T-helper 2 cell treated with Interferon-gamma antibody and Interleukin-4, amounts not matched to agents 5 μg/mL and 100 μg/mL, for 36 hours (primary cell): ENCODE data around the gene ASXL1.
"Not testable (repeated sequence)": the region's sequence is repeated elsewhere in the genome, so short reads cannot be mapped to it uniquely, and the experiment has no call there.

Source experiments
- DNase-seq: peaks from one replicate; pipeline ENCODE4 v3.0.0; 2021; ENCODE audit warnings: low spot score
- H3K27ac Mint-ChIP-seq: one replicate; pipeline ENCODE4 v1.8.0; 2021; ENCODE audit warnings: mild to moderate bottlenecking, mixed read lengths
- H3K27me3 Mint-ChIP-seq: one replicate; pipeline ENCODE4 v1.8.0; 2021; ENCODE audit warnings: low read depth, mixed read lengths
- H3K36me3 Mint-ChIP-seq: one replicate; pipeline ENCODE4 v1.8.0; 2021; ENCODE audit warnings: low read depth, mixed read lengths
- H3K4me1 Mint-ChIP-seq: one replicate; pipeline ENCODE4 v1.8.0; 2021; ENCODE audit warnings: low read depth, mixed read lengths
- H3K4me3 Mint-ChIP-seq: one replicate; pipeline ENCODE4 v1.8.0; 2022; ENCODE audit warnings: mild to moderate bottlenecking, moderate library complexity, mixed read lengths
- H3K9me3 Mint-ChIP-seq: one replicate; pipeline ENCODE4 v1.8.0; 2021; ENCODE audit warnings: mixed read lengths

The ASXL1 gene

GRCh38 chr20:32357869-32358631 is at the start of gene ASXL1:
Gene ASXL1, plus strand, starts transcription at chr20:32358331. Its CDS starts 445 bp downstream, at chr20:32358776.
- Mint-ChIP-seq H3K4me3 (peak within 1 kb of the TSS; percentile 98), H3K36me3 (peaks cover 22% of the 10 kb centered on the region), H3K27ac (peak within 1 kb of the TSS; percentile 99), H3K27me3 (no peaks in the 10 kb centered on the region), H3K4me1 (peaks cover 54% of the 10 kb centered on the region), H3K9me3 (no peaks in the 10 kb centered on the region)
- peak; percentile 96 for DNase-seq

- Mint-ChIP-seq H3K27me3 (no peaks in the 10 kb centered on the region), H3K27ac (no peak overlapping the region), H3K4me3 (no peak overlapping the region), H3K36me3 (peaks cover 52% of the 10 kb centered on the region), H3K9me3 (no peaks in the 10 kb centered on the region), H3K4me1 (peaks cover 7% of the 10 kb centered on the region)
- no peak for DNase-seq
These were observed 45.3 kb upstream of the ASXL1 start for GRCh38 chr20:32312718-32313424.

- Mint-ChIP-seq H3K4me3 (no peak overlapping the region), H3K27me3 (no peaks in the 10 kb centered on the region), H3K9me3 (no peaks in the 10 kb centered on the region), H3K27ac (no peak overlapping the region), H3K36me3 (peaks cover 55% of the 10 kb centered on the region), H3K4me1 (peaks cover 7% of the 10 kb centered on the region)
- DNase-seq = no peak
These were observed 43.4 kb upstream of the ASXL1 start for GRCh38 chr20:32314768-32315167.

GRCh38 chr20:32315399-32315798 is 42.7 kb upstream of the ASXL1 start:
- Mint-ChIP-seq H3K9me3 (no peaks in the 10 kb centered on the region), H3K27me3 (no peaks in the 10 kb centered on the region), H3K36me3 (peaks cover 50% of the 10 kb centered on the region), H3K4me1 (peaks cover 7% of the 10 kb centered on the region), H3K4me3 (no peak overlapping the region), H3K27ac (no peak overlapping the region)
- DNase-seq = no peak

GRCh38 chr20:32315891-32316290 is 42.2 kb upstream of the ASXL1 start:
- H3K9me3 Mint-ChIP-seq = no peaks in the 10 kb centered on the region
- H3K4me1 Mint-ChIP-seq = peaks cover 9% of the 10 kb centered on the region
- no peak overlapping the region for H3K4me3 Mint-ChIP-seq
- H3K27ac Mint-ChIP-seq = no peak overlapping the region
- no peak for DNase-seq
- H3K36me3 Mint-ChIP-seq = peaks cover 49% of the 10 kb centered on the region
- no peaks in the 10 kb centered on the region for H3K27me3 Mint-ChIP-seq

- no peak overlapping the region for H3K27ac Mint-ChIP-seq
- no peak for DNase-seq
- no peaks in the 10 kb centered on the region for H3K9me3 Mint-ChIP-seq
- H3K36me3 Mint-ChIP-seq = peaks cover 51% of the 10 kb centered on the region
- H3K4me1 Mint-ChIP-seq = peaks cover 9% of the 10 kb centered on the region
- no peaks in the 10 kb centered on the region for H3K27me3 Mint-ChIP-seq
- H3K4me3 Mint-ChIP-seq = no peak overlapping the region
These were observed 41.5 kb upstream of the ASXL1 start for GRCh38 chr20:32316667-32317066.

- no peaks in the 10 kb centered on the region for H3K9me3 Mint-ChIP-seq
- peaks cover 2% of the 10 kb centered on the region for H3K4me1 Mint-ChIP-seq
- DNase-seq = no peak
- H3K36me3 Mint-ChIP-seq = peaks cover 43% of the 10 kb centered on the region
- H3K27me3 Mint-ChIP-seq = no peaks in the 10 kb centered on the region
- no peak overlapping the region for H3K27ac Mint-ChIP-seq
- H3K4me3 Mint-ChIP-seq = no peak overlapping the region
These were observed 39.0 kb upstream of the ASXL1 start for GRCh38 chr20:32319100-32319499.

- Mint-ChIP-seq H3K27me3 (no peaks in the 10 kb centered on the region), H3K4me1 (peaks cover 2% of the 10 kb centered on the region), H3K27ac (no peak overlapping the region), H3K9me3 (no peaks in the 10 kb centered on the region), H3K4me3 (no peak overlapping the region), H3K36me3 (peaks cover 36% of the 10 kb centered on the region)
- DNase-seq = no peak
These were observed 37.8 kb upstream of the ASXL1 start for GRCh38 chr20:32320305-32320704.

- Mint-ChIP-seq H3K36me3 (peaks cover 28% of the 10 kb centered on the region), H3K4me3 (no peak overlapping the region)
These were observed 36.7 kb upstream of the ASXL1 start for GRCh38 chr20:32321390-32321789.

GRCh38 chr20:32322260-32322659 is 35.9 kb upstream of the ASXL1 start:
- H3K9me3 Mint-ChIP-seq, H3K4me1 Mint-ChIP-seq, H3K27me3 Mint-ChIP-seq, H3K4me3 Mint-ChIP-seq, DNase-seq, H3K27ac Mint-ChIP-seq: not testable (repeated sequence)
- H3K36me3 Mint-ChIP-seq = peaks cover 28% of the 10 kb centered on the region

More at GRCh38 chr20:32321390-32321789, 36.7 kb upstream of the ASXL1 start:
- Mint-ChIP-seq H3K27ac (no peak overlapping the region), H3K9me3 (no peaks in the 10 kb centered on the region), H3K27me3 (no peaks in the 10 kb centered on the region), H3K4me1 (peaks cover 2% of the 10 kb centered on the region)
- no peak for DNase-seq

- not testable (repeated sequence) for DNase-seq, H3K4me1 Mint-ChIP-seq, H3K4me3 Mint-ChIP-seq, H3K9me3 Mint-ChIP-seq, H3K27me3 Mint-ChIP-seq, H3K27ac Mint-ChIP-seq
- H3K36me3 Mint-ChIP-seq = peaks cover 29% of the 10 kb centered on the region
These were observed 34.4 kb upstream of the ASXL1 start for GRCh38 chr20:32323761-32324160.

- peaks cover 33% of the 10 kb centered on the region for H3K36me3 Mint-ChIP-seq
These were observed 32.2 kb upstream of the ASXL1 start for GRCh38 chr20:32325706-32326503.

GRCh38 chr20:32326504-32326845 is 31.7 kb upstream of the ASXL1 start:
- H3K36me3 Mint-ChIP-seq = peaks cover 32% of the 10 kb centered on the region
- no peak for DNase-seq
- H3K27ac Mint-ChIP-seq = no peak overlapping the region
- no peaks in the 10 kb centered on the region for H3K9me3 Mint-ChIP-seq
- H3K4me1 Mint-ChIP-seq = peaks cover 2% of the 10 kb centered on the region
- H3K4me3 Mint-ChIP-seq = no peak overlapping the region
- H3K27me3 Mint-ChIP-seq = no peaks in the 10 kb centered on the region

More at GRCh38 chr20:32325706-32326503, 32.2 kb upstream of the ASXL1 start:
- H3K4me3 Mint-ChIP-seq = no peak overlapping the region
- no peaks in the 10 kb centered on the region for H3K27me3 Mint-ChIP-seq
- H3K27ac Mint-ChIP-seq = no peak overlapping the region
- H3K4me1 Mint-ChIP-seq = peaks cover 2% of the 10 kb centered on the region
- H3K9me3 Mint-ChIP-seq = no peaks in the 10 kb centered on the region
- DNase-seq = no peak
